Head of caudate nucleus (tissue), 42 donors: ENCODE results near the gene PROSER3.
"Not testable (repeated sequence)": the region's sequence is repeated elsewhere in the genome, so short reads cannot be mapped to it uniquely, and the experiment has no call there.

Experiments
- DNase-seq, 42 donors: peaks; one replicate each; pipeline versions ENCODE4 v3.0.0 to v3.0.0-alpha.2; 2020 to 2021; ENCODE audit warnings: mixed read lengths in 7 of 42
- intact Hi-C: fragments of 100-400 bp; cut with DNase I; formaldehyde crosslinking; loops from one replicate; pipeline ENCODE4 v1.15.0; 2022

The PROSER3 gene

GRCh38 chr19:35766571-35767104, 8.7 kb downstream of the PROSER3 start:
- intact Hi-C loops = no loop called here
- DNase-seq = no peak

- no peak for DNase-seq
- intact Hi-C loops = no loop called here
Observed at GRCh38 chr19:35767288-35768081, 9.5 kb downstream of the PROSER3 start.

GRCh38 chr19:35768082-35768421, 10.1 kb downstream of the PROSER3 start:
- intact Hi-C loops = no loop called here
- no peak for DNase-seq

GRCh38 chr19:35772362-35772761, 14.4 kb downstream of the PROSER3 start:
- not testable (repeated sequence) for DNase-seq

GRCh38 chr19:35773020-35773806, 15.2 kb downstream of the PROSER3 start:
- no peak for DNase-seq
- intact Hi-C loops = no loop called here

More at GRCh38 chr19:35772362-35772761, 14.4 kb downstream of the PROSER3 start:
- intact Hi-C loops = not testable (repeated sequence)

GRCh38 chr19:35774274-35775045, 16.5 kb downstream of the PROSER3 start:
- intact Hi-C loops = loop anchor here (5.0 kb wide), 1 partner anchor 93 kb away; the partner anchor contains the start of gene APLP1
- no peak for DNase-seq

GRCh38 chr19:35775046-35775297, 17.0 kb downstream of the PROSER3 start:
- no peak for DNase-seq
- intact Hi-C loops = loop anchor here (5.0 kb wide), 1 partner anchor 92 kb away; the partner anchor contains the start of gene APLP1

- intact Hi-C loops = loop anchor here (5.0 kb wide), 1 partner anchor 92 kb away; the partner anchor contains the start of gene APLP1
Observed at GRCh38 chr19:35775298-35776101, 17.5 kb downstream of the PROSER3 start, which contains the start of gene ARHGAP33. TSS of gene ARHGAP33 (plus strand) at chr19:35775564. CDS start at chr19:35775659, 95 bp downstream.

GRCh38 chr19:35776102-35776788, 18.3 kb downstream of the PROSER3 start:
- intact Hi-C loops = loop anchor here (5.0 kb wide), 1 partner anchor 91 kb away; the partner anchor contains the start of gene APLP1
- peak in 4 of 42 donors; percentile 26 to 52 (median 42) for DNase-seq

More at GRCh38 chr19:35775298-35776101, 17.5 kb downstream of the PROSER3 start, which contains the start of gene ARHGAP33:
- DNase-seq = peak; percentile 98 to 100 (median 100)

GRCh38 chr19:35777086-35777841, 19.3 kb downstream of the PROSER3 start:
- intact Hi-C loops = loop anchor here (5.0 kb wide), 1 partner anchor 90 kb away; the partner anchor contains the start of gene APLP1
- DNase-seq = peak in 26 of 42 donors; percentile 29 to 72 (median 56)

- DNase-seq = no peak
- intact Hi-C loops = loop anchor here (5.0 kb wide), 1 partner anchor 89 kb away; the partner anchor contains the start of gene APLP1
Observed at GRCh38 chr19:35777961-35778360, 20.0 kb downstream of the PROSER3 start.

- intact Hi-C loops = loop anchor here (5.0 kb wide), 1 partner anchor 88 kb away; the partner anchor contains the start of gene APLP1
- peak in 24 of 42 donors; percentile 26 to 79 (median 59) for DNase-seq
Observed at GRCh38 chr19:35779033-35779432, 21.1 kb downstream of the PROSER3 start.

GRCh38 chr19:35780058-35780457, 22.1 kb downstream of the PROSER3 start:
- intact Hi-C loops = no loop called here
- no peak for DNase-seq

GRCh38 chr19:35780717-35781116, 22.7 kb downstream of the PROSER3 start:
- intact Hi-C loops = no loop called here

GRCh38 chr19:35781650-35782049, 23.7 kb downstream of the PROSER3 start:
- intact Hi-C loops = no loop called here

More at GRCh38 chr19:35780717-35781116, 22.7 kb downstream of the PROSER3 start:
- DNase-seq = no peak

GRCh38 chr19:35782589-35782988, 24.6 kb downstream of the PROSER3 start:
- DNase-seq = no peak
- intact Hi-C loops = no loop called here

More at GRCh38 chr19:35781650-35782049, 23.7 kb downstream of the PROSER3 start:
- DNase-seq = no peak
